HepG2 (cell line): ENCODE measurements around the gene WIPF2. TPM values are rescaled to one million over a fixed set of nuclear protein-coding genes. Genes with fewer than 3 reads are reported as not detected.

ENCODE experiments used
- ATAC-seq: fragments of 200-7000 bp; cut with Tn5 transposase; 3 replicates; pipeline ENCODE4 v1.9.1; 2020; ENCODE audit warnings: mild to moderate bottlenecking, moderate library complexity
- BruUV-seq: library from RNA; stranded (reverse); fragments of 400-500 nt; replicated peaks from 2 replicates; lab custom pipeline; 2021; lab: Mats Ljungman, UMichigan
- CTCF ChIA-PET: fragments of 300-600 bp; formaldehyde crosslinking; extraction: SDS; loops from one replicate; lab custom pipeline; 2021; ENCODE audit warnings: low total read pairs, inconsistent platforms, low intra/inter-chr PET ratio; lab: Yijun Ruan, JAX
- POLR2A ChIA-PET: fragments of 350-600 bp; sonication (Branson Sonifier 250); formaldehyde crosslinking; loops from one replicate; lab custom pipeline; 2020; ENCODE audit warnings: antibody characterized with exemption, inconsistent platforms; lab: Yijun Ruan, JAX
- DNase-seq: peaks from one replicate; pipeline ENCODE4 v3.0.0-alpha.2; 2015; ENCODE audit warnings: low spot score
- FAIRE-seq: peaks from 3 replicates; lab custom pipeline; 2011; peaks lifted over from hg19 to GRCh38; lab: Jason Lieb, UNC
- H2AFZ ChIP-seq: one replicate; pipeline ENCODE4 v1.6.1; 2011; ENCODE audit warnings: low read length, inconsistent platforms
- H3K27ac ChIP-seq: fragments of 300-600 bp; 3 replicates; pipeline ENCODE4 v1.8.0; 2011; ENCODE audit warnings: mixed run types, mild to moderate bottlenecking, mixed read lengths, low read length, inconsistent platforms; ENCODE audit not compliant: insufficient read depth; ENCODE audit errors: extremely low read length
- H3K27me3 ChIP-seq, 2 experiments: fragments of 200-600 bp in 1 of 2; 2 replicates in 1 of 2; 3 replicates in 1 of 2; pipeline versions ENCODE4 v1.6.0 to v1.8.0; 2011; ENCODE audit warnings: low read length in 2 of 2, mild to moderate bottlenecking in 2 of 2, moderate library complexity in 2 of 2, inconsistent platforms in 1 of 2; ENCODE audit not compliant: insufficient read depth in 2 of 2, control insufficient read depth in 1 of 2
- H3K36me3 ChIP-seq, 2 experiments: fragments of 200-600 bp in 1 of 2; replicated peaks in 1 of 2; 2 replicates in 1 of 2; 3 replicates in 1 of 2; pipeline versions ENCODE4 v1.5.1 to v1.8.0; 2011; ENCODE audit warnings: low read length in 2 of 2, inconsistent platforms in 1 of 2; ENCODE audit not compliant: insufficient read depth in 2 of 2, control insufficient read depth in 1 of 2
- H3K4me1 ChIP-seq: 2 replicates; pipeline ENCODE4 v1.5.1; 2012; ENCODE audit warnings: low read length, inconsistent platforms; ENCODE audit not compliant: insufficient read depth
- H3K4me2 ChIP-seq: 2 replicates; pipeline ENCODE4 v1.6.0; 2011; ENCODE audit warnings: low read depth, low read length, inconsistent platforms
- H3K4me3 ChIP-seq, 3 experiments: fragments of 200-600 bp in 1 of 3; sonication (generic), shearing (Covaris generic) in 1 of 3; replicated peaks in 1 of 3; 2 replicates each; pipeline ENCODE4 v1.5.1; 2011 to 2016; ENCODE audit warnings: low read length in 3 of 3, inconsistent platforms in 2 of 3, low read depth in 2 of 3, mild to moderate bottlenecking in 2 of 3, control low read depth in 1 of 3, mixed read lengths in 1 of 3; ENCODE audit not compliant: insufficient read depth in 1 of 3
- H3K79me2 ChIP-seq: one replicate; pipeline ENCODE4 v1.6.1; 2011; ENCODE audit warnings: low read length, inconsistent platforms; ENCODE audit not compliant: insufficient read depth
- H3K9ac ChIP-seq: 2 replicates; pipeline ENCODE4 v1.6.0; 2011; ENCODE audit warnings: mild to moderate bottlenecking, low read depth, low read length, inconsistent platforms; ENCODE audit not compliant: insufficient read depth
- H3K9me3 ChIP-seq: 2 replicates; pipeline ENCODE4 v1.5.1; 2012; ENCODE audit warnings: mild to moderate bottlenecking, low read length
- H4K20me1 ChIP-seq: 2 replicates; pipeline ENCODE4 v1.6.0; 2011; ENCODE audit warnings: inconsistent platforms, mild to moderate bottlenecking, low read length, moderate library complexity; ENCODE audit not compliant: insufficient read depth
- ADNP ChIP-seq: sonication (generic); formaldehyde crosslinking; IDR thresholded peaks from 2 replicates; pipeline ENCODE4 v1.4.0; 2020; ENCODE audit warnings: missing genetic modification reagents
- ARNT ChIP-seq: fragments of 450-650 bp; IDR thresholded peaks from 2 replicates; pipeline ENCODE4 v1.6.1; 2017
- ELF3 ChIP-seq: IDR thresholded peaks from 2 replicates; pipeline ENCODE4 v1.6.1; 2016; ENCODE audit warnings: missing genetic modification reagents, missing compliant biosample characterization
- FOXC1 ChIP-seq: sonication (generic); formaldehyde crosslinking; IDR thresholded peaks from 2 replicates; pipeline ENCODE4 v1.8.0; 2022; ENCODE audit warnings: mild to moderate bottlenecking, missing genetic modification reagents, borderline replicate concordance
- NCOR1 ChIP-seq: fragments of 200-600 bp; sonication (generic); IDR thresholded peaks from 2 replicates; pipeline ENCODE4 v1.7.0; 2017; ENCODE audit warnings: antibody characterized with exemption, low read length, borderline replicate concordance
- NPAS2 ChIP-seq: sonication (generic); formaldehyde crosslinking; IDR thresholded peaks from 2 replicates; pipeline ENCODE4 v1.8.0; 2022; ENCODE audit warnings: mild to moderate bottlenecking, missing genetic modification reagents, borderline replicate concordance
- POLR2AphosphoS2 ChIP-seq: IDR thresholded peaks from 2 replicates; pipeline ENCODE4 v1.6.1; 2011; ENCODE audit warnings: low read depth, low read length, improper control_type of control experiment
- TARDBP ChIP-seq: sonication (generic); formaldehyde crosslinking; IDR thresholded peaks from 2 replicates; pipeline ENCODE4 v1.8.0; 2022; ENCODE audit warnings: mild to moderate bottlenecking, missing genetic modification reagents
- TEAD3 ChIP-seq: optimal IDR thresholded peaks from 2 replicates; pipeline ENCODE3; 2016; ENCODE audit warnings: borderline replicate concordance
- U2AF2 ChIP-seq: fragments of 200-400 bp; formaldehyde crosslinking; IDR thresholded peaks from 2 replicates; pipeline ENCODE4 v1.6.1; 2017; ENCODE audit warnings: low read depth, mild to moderate bottlenecking, low read length
- ZNF501 ChIP-seq: sonication (generic); formaldehyde crosslinking; IDR thresholded peaks from 2 replicates; pipeline ENCODE4 v1.5.1; 2020; ENCODE audit warnings: mild to moderate bottlenecking, moderate library complexity, missing genetic modification reagents
- ZNF709 ChIP-seq: sonication (generic); formaldehyde crosslinking; IDR thresholded peaks from 2 replicates; pipeline ENCODE4 v1.5.0; 2020; ENCODE audit warnings: mild to moderate bottlenecking, missing genetic modification reagents
- ZNF747 ChIP-seq: sonication (generic); formaldehyde crosslinking; IDR thresholded peaks from 2 replicates; pipeline ENCODE4 v1.8.1; 2023; ENCODE audit warnings: missing genetic modification reagents, mild to moderate bottlenecking, borderline replicate concordance
- ZNF784 ChIP-seq: sonication (generic); formaldehyde crosslinking; IDR thresholded peaks from 2 replicates; pipeline ENCODE4 v1.5.1; 2020; ENCODE audit warnings: missing genetic modification reagents, mild to moderate bottlenecking, borderline replicate concordance
- ZSCAN22 ChIP-seq: sonication (generic); formaldehyde crosslinking; IDR thresholded peaks from 2 replicates; pipeline ENCODE4 v1.4.0; 2020; ENCODE audit warnings: mild to moderate bottlenecking, missing genetic modification reagents
- WGBS: methylation state at CpG from one replicate; pipeline ENCODE4 v1.1.6; 2017; ENCODE audit warnings: low lambda C conversion rate; 5-methylcytosine and 5-hydroxymethylcytosine counted together
- in situ Hi-C: cut with HindIII; loops from 2 replicates; pipeline ENCODE4 v1.10.0; 2017; ENCODE audit warnings: low pct_unique_long_range_greater_than_20kb; ENCODE audit not compliant: extremely low pct_ligation_motif_present
- intact Hi-C: fragments of 100-400 bp; cut with micrococcal nuclease; formaldehyde crosslinking; loops from one replicate; pipeline ENCODE4 v1.10.0; 2022; ENCODE audit not compliant: unreplicated experiment
- polyA plus RNA-seq, 8 experiments: library from polyadenylated mRNA; depleted of rRNA in 3 of 8; stranded (reverse) in 7 of 8; unstranded in 1 of 8; fragments of >200 nt; fragmentation: Illumina TruSeq in 4 of 8; extraction: Trizol in 4 of 8; gene quantifications; 2 replicates each; pipeline versions ENCODE4 v1.2.1 to v1.2.3, GENCODE V29; 2011 to 2016; ENCODE audit warnings: low read depth in 4 of 8, missing spikeins in 1 of 8, mixed read lengths in 1 of 8; ENCODE audit not compliant: insufficient read depth in 1 of 8
- total RNA-seq, 5 experiments: library from RNA; depleted of rRNA; stranded (reverse); fragments of >200 nt; fragmentation: Illumina TruSeq; extraction: Trizol; gene quantifications; 2 replicates each; pipeline ENCODE4 v1.2.3, GENCODE V29; 2016; ENCODE audit warnings: low read depth in 1 of 5
- TF ChIP-seq, protein P1 (sequence below): sonication (generic); formaldehyde crosslinking; IDR thresholded peaks from 2 replicates; pipeline ENCODE4 v1.4.0; 2020; ENCODE audit warnings: mild to moderate bottlenecking, missing genetic modification reagents, borderline replicate concordance
- TF ChIP-seq, protein P2 (sequence below): sonication (generic); IDR thresholded peaks from 2 replicates; pipeline ENCODE4 v1.6.1; 2016; ENCODE audit warnings: low read depth, borderline replicate concordance
- TF ChIP-seq, protein P3 (sequence below): sonication (generic); formaldehyde crosslinking; IDR thresholded peaks from 2 replicates; pipeline ENCODE4 v1.5.1; 2020; ENCODE audit warnings: mild to moderate bottlenecking, moderate library complexity, missing genetic modification reagents
- TF ChIP-seq, protein P4 (sequence below): sonication (generic); formaldehyde crosslinking; IDR thresholded peaks from 2 replicates; pipeline ENCODE4 v1.9.0; 2021; ENCODE audit warnings: missing genetic modification reagents, borderline replicate concordance

WIPF2 gene
- total and polyA plus RNA-seq, 2 of the 13 experiments (the other 11 are each of a cell fraction or from before 2014, with no cell fraction given), result 7.2 to 10.8 TPM

GRCh38 chr17:40243761-40244160 lies 24.7 kb downstream of the WIPF2 start (continued):
- TF ChIP-seq, protein P1, sequence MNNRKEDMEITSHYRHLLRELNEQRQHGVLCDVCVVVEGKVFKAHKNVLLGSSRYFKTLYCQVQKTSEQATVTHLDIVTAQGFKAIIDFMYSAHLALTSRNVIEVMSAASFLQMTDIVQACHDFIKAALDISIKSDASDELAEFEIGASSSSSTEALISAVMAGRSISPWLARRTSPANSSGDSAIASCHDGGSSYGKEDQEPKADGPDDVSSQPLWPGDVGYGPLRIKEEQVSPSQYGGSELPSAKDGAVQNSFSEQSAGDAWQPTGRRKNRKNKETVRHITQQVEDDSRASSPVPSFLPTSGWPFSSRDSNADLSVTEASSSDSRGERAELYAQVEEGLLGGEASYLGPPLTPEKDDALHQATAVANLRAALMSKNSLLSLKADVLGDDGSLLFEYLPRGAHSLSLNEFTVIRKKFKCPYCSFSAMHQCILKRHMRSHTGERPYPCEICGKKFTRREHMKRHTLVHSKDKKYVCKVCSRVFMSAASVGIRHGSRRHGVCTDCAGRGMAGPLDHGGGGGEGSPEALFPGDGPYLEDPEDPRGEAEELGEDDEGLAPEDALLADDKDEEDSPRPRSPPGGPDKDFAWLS (CRISPR knock-in tag), result no peak
- TF ChIP-seq ZSCAN22 (CRISPR knock-in tag), result no peak

DNA sequence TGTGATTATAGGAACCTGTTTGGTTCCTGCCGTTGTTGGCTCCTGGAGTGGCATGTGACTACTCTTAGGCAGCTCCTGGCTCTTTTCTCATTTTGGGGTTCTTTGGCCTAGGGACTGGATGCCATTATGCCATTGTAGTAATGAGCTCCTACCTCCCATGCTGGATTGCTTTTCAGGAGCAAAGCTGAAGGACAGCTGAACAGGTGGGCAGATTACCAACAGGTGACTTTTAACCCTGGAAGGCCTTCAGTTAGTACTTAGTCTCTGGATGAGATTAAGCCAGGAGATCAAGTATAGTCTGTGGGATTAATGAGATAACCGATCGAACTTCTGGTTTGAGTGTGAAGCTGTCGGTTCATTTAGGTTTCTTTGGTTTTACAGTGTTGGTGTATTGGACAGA lies 25.2 kb downstream of the WIPF2 start:
- H3K36me3 ChIP-seq, result peaks cover 3 to 6% of the 10 kb centered on the region in 2 experiments; a peak in 4 of 5 replicates
- ChIA-PET POLR2A (interaction anchor here (1.6 kb wide), 1 partner anchor 26 kb away, joined by 5 read pairs; the partner anchor contains the start of gene WIPF2), CTCF (no interaction called here)
- intact Hi-C loops, result no loop called here
- H3K9me3 ChIP-seq, result no peaks in the 10 kb centered on the region
- no peak for DNase-seq
- H3K79me2 ChIP-seq, result peaks cover 68% of the 10 kb centered on the region
- H3K4me3 ChIP-seq, result no peak overlapping the region
- H3K27me3 ChIP-seq, result no peaks in the 10 kb centered on the region
- in situ Hi-C loops, result no loop called here
- H3K4me1 ChIP-seq, result no peaks in the 10 kb centered on the region
- H4K20me1 ChIP-seq, result no peaks in the 10 kb centered on the region
- H3K27ac ChIP-seq, result no peak overlapping the region
- no peak for ATAC-seq
- no peak overlapping the region for H2AFZ ChIP-seq
- no TSS peak for BruUV-seq
- WGBS, result 99% methylated on average over 4 of the region's 4 CpGs
- no peak for FAIRE-seq
- no peak overlapping the region for H3K4me2 ChIP-seq
- no peak overlapping the region for H3K9ac ChIP-seq
- TF ChIP-seq, protein P2, sequence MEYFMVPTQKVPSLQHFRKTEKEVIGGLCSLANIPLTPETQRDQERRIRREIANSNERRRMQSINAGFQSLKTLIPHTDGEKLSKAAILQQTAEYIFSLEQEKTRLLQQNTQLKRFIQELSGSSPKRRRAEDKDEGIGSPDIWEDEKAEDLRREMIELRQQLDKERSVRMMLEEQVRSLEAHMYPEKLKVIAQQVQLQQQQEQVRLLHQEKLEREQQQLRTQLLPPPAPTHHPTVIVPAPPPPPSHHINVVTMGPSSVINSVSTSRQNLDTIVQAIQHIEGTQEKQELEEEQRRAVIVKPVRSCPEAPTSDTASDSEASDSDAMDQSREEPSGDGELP, result no peak
- TF ChIP-seq ZNF747 (no peak), FOXC1 (CRISPR knock-in tag) (no peak), ZNF784 (no peak), ZNF709 (CRISPR knock-in tag) (no peak), POLR2AphosphoS2 (no peak), TARDBP (CRISPR knock-in tag) (no peak), TEAD3 (CRISPR knock-in tag) (no peak), ZNF501 (CRISPR knock-in tag) (no peak), NCOR1 (no peak), ARNT (no peak), ADNP (CRISPR knock-in tag) (no peak), ELF3 (no peak), NPAS2 (CRISPR knock-in tag) (no peak), U2AF2 (no peak)
- TF ChIP-seq, protein P3, sequence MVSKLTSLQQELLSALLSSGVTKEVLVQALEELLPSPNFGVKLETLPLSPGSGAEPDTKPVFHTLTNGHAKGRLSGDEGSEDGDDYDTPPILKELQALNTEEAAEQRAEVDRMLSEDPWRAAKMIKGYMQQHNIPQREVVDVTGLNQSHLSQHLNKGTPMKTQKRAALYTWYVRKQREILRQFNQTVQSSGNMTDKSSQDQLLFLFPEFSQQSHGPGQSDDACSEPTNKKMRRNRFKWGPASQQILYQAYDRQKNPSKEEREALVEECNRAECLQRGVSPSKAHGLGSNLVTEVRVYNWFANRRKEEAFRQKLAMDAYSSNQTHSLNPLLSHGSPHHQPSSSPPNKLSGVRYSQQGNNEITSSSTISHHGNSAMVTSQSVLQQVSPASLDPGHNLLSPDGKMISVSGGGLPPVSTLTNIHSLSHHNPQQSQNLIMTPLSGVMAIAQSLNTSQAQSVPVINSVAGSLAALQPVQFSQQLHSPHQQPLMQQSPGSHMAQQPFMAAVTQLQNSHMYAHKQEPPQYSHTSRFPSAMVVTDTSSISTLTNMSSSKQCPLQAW (CRISPR knock-in tag), result no peak
- TF ChIP-seq, protein P4, sequence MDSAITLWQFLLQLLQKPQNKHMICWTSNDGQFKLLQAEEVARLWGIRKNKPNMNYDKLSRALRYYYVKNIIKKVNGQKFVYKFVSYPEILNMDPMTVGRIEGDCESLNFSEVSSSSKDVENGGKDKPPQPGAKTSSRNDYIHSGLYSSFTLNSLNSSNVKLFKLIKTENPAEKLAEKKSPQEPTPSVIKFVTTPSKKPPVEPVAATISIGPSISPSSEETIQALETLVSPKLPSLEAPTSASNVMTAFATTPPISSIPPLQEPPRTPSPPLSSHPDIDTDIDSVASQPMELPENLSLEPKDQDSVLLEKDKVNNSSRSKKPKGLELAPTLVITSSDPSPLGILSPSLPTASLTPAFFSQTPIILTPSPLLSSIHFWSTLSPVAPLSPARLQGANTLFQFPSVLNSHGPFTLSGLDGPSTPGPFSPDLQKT (CRISPR knock-in tag), result no peak
